WTC11 (cell line): ENCODE measurements around the gene SBSN. TPM values are rescaled to one million over a fixed set of nuclear protein-coding genes. Genes with fewer than 3 reads are reported as not detected.
A peak's percentile ranks its signal among the peaks of the same experiment; 100 is the strongest.

ENCODE experiments used
- ATAC-seq: fragments of 200-7000 bp; cut with Tn5 transposase; 2 replicates; pipeline ENCODE4 v1.10.0; 2021; ENCODE audit warnings: mild to moderate bottlenecking, moderate library complexity
- CTCF ChIA-PET: fragments of 300-600 bp; sonication (Branson Sonifier 250); formaldehyde crosslinking; loops from one replicate; lab custom pipeline; 2021; ENCODE audit warnings: antibody characterized with exemption; lab: Charles Lee
- POLR2A ChIA-PET: fragments of 350-600 bp; sonication (Branson Sonifier 250); formaldehyde crosslinking; loops from one replicate; lab custom pipeline; 2021; ENCODE audit warnings: antibody characterized with exemption; lab: Charles Lee
- DNase-seq: peaks from one replicate; pipeline ENCODE4 v3.0.0; 2021; ENCODE audit warnings: low spot score
- H3K27ac Mint-ChIP-seq: 2 replicates; pipeline ENCODE4 v1.8.0; 2021; ENCODE audit warnings: mixed read lengths
- H3K27me3 Mint-ChIP-seq: 2 replicates; pipeline ENCODE4 v1.8.0; 2021; ENCODE audit warnings: low read depth, mild to moderate bottlenecking, moderate library complexity, mixed read lengths
- H3K36me3 Mint-ChIP-seq: 2 replicates; pipeline ENCODE4 v1.8.0; 2021; ENCODE audit warnings: mixed read lengths
- H3K4me1 Mint-ChIP-seq: 2 replicates; pipeline ENCODE4 v1.8.0; 2022; ENCODE audit warnings: mixed read lengths
- H3K4me3 Mint-ChIP-seq: 2 replicates; pipeline ENCODE4 v1.8.0; 2021; ENCODE audit warnings: mild to moderate bottlenecking, moderate library complexity, mixed read lengths
- H3K9me3 Mint-ChIP-seq: 2 replicates; pipeline ENCODE4 v1.8.0; 2021; ENCODE audit warnings: mixed read lengths
- FOXK1 ChIP-seq: sonication (generic); formaldehyde crosslinking; IDR thresholded peaks from 2 replicates; pipeline ENCODE4 v1.8.0; 2022; ENCODE audit warnings: mild to moderate bottlenecking, moderate library complexity, missing genetic modification reagents
- GABPB1 ChIP-seq: sonication (generic); formaldehyde crosslinking; IDR thresholded peaks from 2 replicates; pipeline ENCODE4 v1.8.1; 2023; ENCODE audit warnings: mild to moderate bottlenecking, missing genetic modification reagents
- GRHL2 ChIP-seq: fragments of 250-450 bp; sonication (Bioruptor Pico); IDR thresholded peaks from 2 replicates; pipeline ENCODE4 v1.8.0; 2022; ENCODE audit warnings: mild to moderate bottlenecking, moderate library complexity; ENCODE audit not compliant: insufficient replicate concordance, severe bottlenecking
- NFATC4 ChIP-seq: fragments of 250-450 bp; sonication (Bioruptor Pico); IDR thresholded peaks from 2 replicates; pipeline ENCODE4 v1.9.0; 2021; ENCODE audit warnings: mild to moderate bottlenecking
- NFE2L1 ChIP-seq: sonication (generic); formaldehyde crosslinking; IDR thresholded peaks from 2 replicates; pipeline ENCODE4 v1.8.1; 2023; ENCODE audit warnings: missing genetic modification reagents
- NFYB ChIP-seq: sonication (generic); formaldehyde crosslinking; conservative IDR thresholded peaks from 2 replicates; pipeline ENCODE4 v1.8.0; 2022; ENCODE audit warnings: low read depth, missing genetic modification reagents
- NR2C2 ChIP-seq: sonication (generic); formaldehyde crosslinking; IDR thresholded peaks from 2 replicates; pipeline ENCODE4 v1.8.0; 2022; ENCODE audit warnings: mild to moderate bottlenecking, missing genetic modification reagents
- NR3C1 ChIP-seq: sonication (generic); formaldehyde crosslinking; conservative IDR thresholded peaks from 2 replicates; pipeline ENCODE4 v1.8.1; 2023; ENCODE audit warnings: low read depth, mild to moderate bottlenecking, missing genetic modification reagents
- PRRX2 ChIP-seq: fragments of 250-450 bp; sonication (Bioruptor Pico); IDR thresholded peaks from 2 replicates; pipeline ENCODE4 v1.8.0; 2021; ENCODE audit warnings: mild to moderate bottlenecking
- RELA ChIP-seq: sonication (generic); formaldehyde crosslinking; IDR thresholded peaks from 2 replicates; pipeline ENCODE4 v1.8.1; 2022; ENCODE audit warnings: missing genetic modification reagents, mild to moderate bottlenecking, borderline replicate concordance
- TEAD1 ChIP-seq: sonication (generic); formaldehyde crosslinking; IDR thresholded peaks from 2 replicates; pipeline ENCODE4 v1.8.0; 2022; ENCODE audit warnings: mild to moderate bottlenecking, missing genetic modification reagents
- ZNF121 ChIP-seq: sonication (generic); formaldehyde crosslinking; IDR thresholded peaks from 2 replicates; pipeline ENCODE4 v1.8.0; 2023; ENCODE audit warnings: missing genetic modification reagents
- ZNF423 ChIP-seq: fragments of 250-450 bp; sonication (Bioruptor Pico); IDR thresholded peaks from 2 replicates; pipeline ENCODE4 v2.1.2; 2022; ENCODE audit warnings: mild to moderate bottlenecking, moderate library complexity
- total RNA-seq: library from RNA; stranded (reverse); gene quantifications from 3 replicates; pipeline ENCODE4 v1.2.3, GENCODE V29; 2021
- TF ChIP-seq, protein P1 (sequence below): sonication (generic); formaldehyde crosslinking; IDR thresholded peaks from 2 replicates; pipeline ENCODE4 v1.8.0; 2022; ENCODE audit warnings: mild to moderate bottlenecking, missing genetic modification reagents
- TF ChIP-seq, protein P2 (sequence below): sonication (generic); formaldehyde crosslinking; IDR thresholded peaks from 2 replicates; pipeline ENCODE4 v1.8.1; 2023; ENCODE audit warnings: mild to moderate bottlenecking, moderate library complexity, missing genetic modification reagents
- TF ChIP-seq, protein P3 (sequence below): sonication (generic); formaldehyde crosslinking; IDR thresholded peaks from 2 replicates; pipeline ENCODE4 v1.8.1; 2022; ENCODE audit warnings: mild to moderate bottlenecking, moderate library complexity, missing genetic modification reagents
- TF ChIP-seq, protein P4 (sequence below): sonication (generic); formaldehyde crosslinking; IDR thresholded peaks from 2 replicates; pipeline ENCODE4 v1.8.0; 2022; ENCODE audit warnings: mild to moderate bottlenecking, missing genetic modification reagents
- TF ChIP-seq, protein P5 (sequence below): fragments of 200-600 bp; IDR thresholded peaks from 2 replicates; pipeline ENCODE4 v1.8.0; 2022; ENCODE audit warnings: antibody characterized with exemption
- TF ChIP-seq, protein P6 (sequence below): sonication (generic); formaldehyde crosslinking; IDR thresholded peaks from 2 replicates; pipeline ENCODE4 v1.8.0; 2022; ENCODE audit warnings: mild to moderate bottlenecking, missing genetic modification reagents

Gene SBSN
- total RNA-seq, 1 experiment from 2014 or later, result 0.15 TPM

DNA sequence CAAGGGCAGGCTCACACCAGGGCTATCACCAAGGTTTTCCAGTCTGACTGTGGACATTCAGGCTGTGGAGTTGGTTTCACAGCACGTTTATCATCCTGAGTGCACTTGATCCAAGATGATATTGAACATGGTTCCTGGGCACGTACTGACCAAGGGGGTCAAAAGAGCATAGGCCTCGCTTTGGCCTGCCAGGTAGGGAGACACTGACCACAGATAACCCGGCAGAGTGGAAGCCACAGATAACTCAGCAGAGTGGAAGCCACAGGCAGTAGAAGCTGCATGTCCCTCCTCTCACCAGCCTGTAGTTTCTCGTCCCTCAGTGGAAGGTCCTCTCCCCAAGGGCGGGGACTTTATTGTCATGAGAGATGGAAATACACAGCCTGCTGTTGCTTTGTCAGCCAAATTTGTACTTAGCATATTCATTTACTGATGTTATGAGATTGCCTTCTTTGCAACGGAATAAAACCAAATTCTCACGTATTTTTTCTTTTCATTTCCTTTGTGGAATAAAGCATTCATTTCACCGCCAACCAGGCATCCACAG lies 29.1 kb downstream of the SBSN start (continued):
- TF ChIP-seq, protein P1, sequence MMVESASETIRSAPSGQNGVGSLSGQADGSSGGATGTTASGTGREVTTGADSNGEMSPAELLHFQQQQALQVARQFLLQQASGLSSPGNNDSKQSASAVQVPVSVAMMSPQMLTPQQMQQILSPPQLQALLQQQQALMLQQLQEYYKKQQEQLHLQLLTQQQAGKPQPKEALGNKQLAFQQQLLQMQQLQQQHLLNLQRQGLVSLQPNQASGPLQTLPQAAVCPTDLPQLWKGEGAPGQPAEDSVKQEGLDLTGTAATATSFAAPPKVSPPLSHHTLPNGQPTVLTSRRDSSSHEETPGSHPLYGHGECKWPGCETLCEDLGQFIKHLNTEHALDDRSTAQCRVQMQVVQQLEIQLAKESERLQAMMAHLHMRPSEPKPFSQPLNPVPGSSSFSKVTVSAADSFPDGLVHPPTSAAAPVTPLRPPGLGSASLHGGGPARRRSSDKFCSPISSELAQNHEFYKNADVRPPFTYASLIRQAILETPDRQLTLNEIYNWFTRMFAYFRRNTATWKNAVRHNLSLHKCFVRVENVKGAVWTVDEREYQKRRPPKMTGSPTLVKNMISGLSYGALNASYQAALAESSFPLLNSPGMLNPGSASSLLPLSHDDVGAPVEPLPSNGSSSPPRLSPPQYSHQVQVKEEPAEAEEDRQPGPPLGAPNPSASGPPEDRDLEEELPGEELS (CRISPR knock-in tag), result no peak
- TF ChIP-seq NFATC4, result no peak
- TF ChIP-seq NFE2L1 (CRISPR knock-in tag), result no peak
- no peak for TF ChIP-seq NR2C2 (CRISPR knock-in tag)

DNA sequence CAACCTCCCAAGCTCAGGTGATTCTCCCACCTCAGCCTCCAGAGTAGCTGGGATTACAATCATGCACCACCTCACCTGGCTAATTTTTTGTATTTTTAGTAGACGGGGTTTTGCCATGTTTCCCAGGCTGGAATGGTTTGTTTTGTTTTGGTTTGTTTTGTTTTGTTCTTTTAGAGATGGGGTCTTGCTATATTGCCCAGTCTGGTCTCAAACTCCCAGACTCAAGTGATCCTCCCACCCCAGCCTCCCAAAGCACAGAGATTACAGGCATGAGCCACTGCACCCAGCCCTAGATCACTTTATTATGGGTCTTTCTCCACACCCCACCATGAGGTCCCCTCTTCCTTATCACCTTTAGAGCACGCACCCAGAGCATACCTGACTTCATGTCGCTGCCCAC lies 29.9 kb downstream of the SBSN start:
- peaks cover 50% of the 10 kb centered on the region for H3K36me3 Mint-ChIP-seq
- H3K4me1 Mint-ChIP-seq, result peaks cover 9% of the 10 kb centered on the region
- H3K4me3 Mint-ChIP-seq, result no peak overlapping the region
- POLR2A ChIA-PET, result no interaction called here
- no peaks in the 10 kb centered on the region for H3K9me3 Mint-ChIP-seq
- ATAC-seq (no peak), DNase-seq (no peak)
- no peaks in the 10 kb centered on the region; the same call in 1 of the 2 replicates for H3K27me3 Mint-ChIP-seq
- CTCF ChIA-PET, result interaction anchor here (0.6 to 1.4 kb wide), 6 partner anchors 30 to 431 kb away, joined by 3 to 4 read pairs (median 3); no protein-coding TSS in a partner anchor
- TF ChIP-seq ZNF121 (CRISPR knock-in tag) (peak; percentile 77), NFE2L1 (CRISPR knock-in tag) (no peak)
- TF ChIP-seq, all 79 proteins: peak for 1
- H3K27ac Mint-ChIP-seq, result peak overlapping the region; percentile 47; the same call in 1 of the 2 replicates

DNA sequence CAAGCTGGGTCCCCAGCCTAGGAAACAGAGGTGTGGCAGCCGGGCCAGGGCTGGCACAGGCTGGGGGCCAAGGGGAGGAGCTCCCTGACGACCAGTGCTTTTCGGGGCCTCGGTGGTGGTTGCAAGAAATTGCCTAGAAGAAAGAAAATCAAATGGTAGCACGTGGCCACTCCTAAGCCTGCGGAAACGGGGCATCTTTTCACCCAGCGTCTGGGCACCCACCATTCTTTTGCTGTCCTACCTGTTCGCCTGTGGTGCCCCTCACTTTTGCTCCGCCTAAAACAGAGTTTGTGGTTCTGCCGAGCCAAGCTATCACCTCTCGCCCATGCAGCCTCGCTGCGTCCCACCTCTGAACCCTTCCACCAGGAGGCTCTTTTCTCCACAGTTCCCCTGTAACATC lies 30.7 kb downstream of the SBSN start:
- CTCF ChIA-PET, result interaction anchor here (1.0 to 1.6 kb wide), 6 partner anchors 11 to 431 kb away, joined by 3 to 8 read pairs (median 3); no protein-coding TSS in a partner anchor
- H3K27me3 Mint-ChIP-seq, result peaks cover 2% of the 10 kb centered on the region; the same call in 1 of the 2 replicates
- no peak for ATAC-seq

DNA sequence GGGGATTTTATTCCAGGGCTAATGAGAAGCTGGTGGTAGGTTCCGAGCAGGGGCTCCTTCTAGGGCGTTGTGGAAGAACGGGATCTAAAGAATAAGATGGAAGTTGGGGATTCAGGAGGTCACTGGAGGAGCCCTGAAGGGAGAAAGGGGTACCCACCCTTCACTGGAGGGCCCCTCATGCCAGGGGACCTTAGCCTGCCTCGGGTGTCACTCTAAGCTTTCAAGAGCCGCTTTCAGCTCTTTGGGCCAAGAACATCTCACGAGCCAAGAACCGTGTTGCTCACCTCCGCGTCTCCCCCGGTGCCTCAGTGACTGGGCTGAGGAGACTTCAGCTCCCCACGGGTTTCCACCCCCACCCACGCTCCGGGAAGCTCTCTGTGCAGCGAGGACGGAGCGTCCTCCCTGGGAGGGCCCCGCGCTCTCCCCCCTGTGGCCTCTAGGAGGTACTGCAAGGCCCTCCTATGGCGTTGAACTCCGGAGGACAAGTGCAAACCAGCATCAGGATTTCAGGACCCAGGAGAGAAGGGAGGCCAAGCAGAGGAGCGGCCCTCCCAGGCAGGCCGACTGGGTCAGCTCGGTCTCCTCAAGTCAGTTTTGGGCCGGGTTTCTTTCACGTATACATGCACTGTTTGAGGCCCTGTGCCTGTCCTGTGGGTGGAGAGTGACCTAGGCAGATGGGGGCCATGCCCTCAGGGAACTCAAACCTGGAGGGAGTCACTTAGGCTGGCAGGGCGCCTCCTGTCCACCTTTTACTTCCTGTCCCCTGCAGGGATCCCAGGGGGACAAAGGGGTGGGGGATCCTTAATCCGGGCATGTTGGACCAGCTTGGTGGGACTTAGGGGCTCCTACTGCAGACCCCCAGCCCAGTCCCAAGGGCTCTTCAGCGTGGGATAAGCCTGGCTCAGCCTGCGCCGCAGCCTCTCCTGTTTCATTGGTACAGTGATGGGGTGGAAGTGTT lies 32.7 kb downstream of the SBSN start:
- ChIA-PET CTCF (interaction anchor here (0.6 to 3.0 kb wide), 63 partner anchors 8 to 510 kb away, joined by 3 to 33 read pairs (median 4); partner anchors contain the start of genes COX6B1, DMKN, FFAR2 and FFAR3), POLR2A (interaction anchor here (0.6 to 1.0 kb wide), 3 partner anchors 15 to 61 kb away, joined by 3 to 4 read pairs (median 4); no protein-coding TSS in a partner anchor)
- no peaks in the 10 kb centered on the region for H3K9me3 Mint-ChIP-seq
- H3K4me3 Mint-ChIP-seq, result no peak overlapping the region
- DNase-seq (peak; percentile 68), ATAC-seq (peak; percentile 92)
- peaks cover 30% of the 10 kb centered on the region for H3K36me3 Mint-ChIP-seq
- peaks cover 13% of the 10 kb centered on the region for H3K27me3 Mint-ChIP-seq
- peaks cover 9% of the 10 kb centered on the region for H3K4me1 Mint-ChIP-seq
- H3K27ac Mint-ChIP-seq, result peak overlapping the region; percentile 52; the same call in 1 of the 2 replicates
- TF ChIP-seq, protein P2, sequence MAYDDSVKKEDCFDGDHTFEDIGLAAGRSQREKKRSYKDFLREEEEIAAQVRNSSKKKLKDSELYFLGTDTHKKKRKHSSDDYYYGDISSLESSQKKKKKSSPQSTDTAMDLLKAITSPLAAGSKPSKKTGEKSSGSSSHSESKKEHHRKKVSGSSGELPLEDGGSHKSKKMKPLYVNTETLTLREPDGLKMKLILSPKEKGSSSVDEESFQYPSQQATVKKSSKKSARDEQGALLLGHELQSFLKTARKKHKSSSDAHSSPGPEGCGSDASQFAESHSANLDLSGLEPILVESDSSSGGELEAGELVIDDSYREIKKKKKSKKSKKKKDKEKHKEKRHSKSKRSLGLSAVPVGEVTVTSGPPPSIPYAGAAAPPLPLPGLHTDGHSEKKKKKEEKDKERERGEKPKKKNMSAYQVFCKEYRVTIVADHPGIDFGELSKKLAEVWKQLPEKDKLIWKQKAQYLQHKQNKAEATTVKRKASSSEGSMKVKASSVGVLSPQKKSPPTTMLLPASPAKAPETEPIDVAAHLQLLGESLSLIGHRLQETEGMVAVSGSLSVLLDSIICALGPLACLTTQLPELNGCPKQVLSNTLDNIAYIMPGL (CRISPR knock-in tag), result 0 out of 2 replicates have a peak, but pooled peaks have one; percentile 30
- TF ChIP-seq, protein P3, sequence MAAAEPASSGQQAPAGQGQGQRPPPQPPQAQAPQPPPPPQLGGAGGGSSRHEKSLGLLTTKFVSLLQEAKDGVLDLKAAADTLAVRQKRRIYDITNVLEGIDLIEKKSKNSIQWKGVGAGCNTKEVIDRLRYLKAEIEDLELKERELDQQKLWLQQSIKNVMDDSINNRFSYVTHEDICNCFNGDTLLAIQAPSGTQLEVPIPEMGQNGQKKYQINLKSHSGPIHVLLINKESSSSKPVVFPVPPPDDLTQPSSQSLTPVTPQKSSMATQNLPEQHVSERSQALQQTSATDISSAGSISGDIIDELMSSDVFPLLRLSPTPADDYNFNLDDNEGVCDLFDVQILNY (CRISPR knock-in tag), result 0 out of 2 replicates have a peak, but pooled peaks have one; percentile 46
- TF ChIP-seq GABPB1 (peak; percentile 9; the same call in 1 of the 2 replicates), PRRX2 (CRISPR knock-in tag) (0 out of 2 replicates have a peak, but pooled peaks have one; percentile 37), NFYB (CRISPR knock-in tag) (no peak), FOXK1 (CRISPR knock-in tag) (no peak), RELA (CRISPR knock-in tag) (no peak), TEAD1 (no peak), ZNF423 (CRISPR knock-in tag) (peak; percentile 89)
- TF ChIP-seq, protein P4, sequence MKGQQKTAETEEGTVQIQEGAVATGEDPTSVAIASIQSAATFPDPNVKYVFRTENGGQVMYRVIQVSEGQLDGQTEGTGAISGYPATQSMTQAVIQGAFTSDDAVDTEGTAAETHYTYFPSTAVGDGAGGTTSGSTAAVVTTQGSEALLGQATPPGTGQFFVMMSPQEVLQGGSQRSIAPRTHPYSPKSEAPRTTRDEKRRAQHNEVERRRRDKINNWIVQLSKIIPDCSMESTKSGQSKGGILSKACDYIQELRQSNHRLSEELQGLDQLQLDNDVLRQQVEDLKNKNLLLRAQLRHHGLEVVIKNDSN, result 0 out of 2 replicates have a peak, but pooled peaks have one; percentile 8
- TF ChIP-seq, protein P5, sequence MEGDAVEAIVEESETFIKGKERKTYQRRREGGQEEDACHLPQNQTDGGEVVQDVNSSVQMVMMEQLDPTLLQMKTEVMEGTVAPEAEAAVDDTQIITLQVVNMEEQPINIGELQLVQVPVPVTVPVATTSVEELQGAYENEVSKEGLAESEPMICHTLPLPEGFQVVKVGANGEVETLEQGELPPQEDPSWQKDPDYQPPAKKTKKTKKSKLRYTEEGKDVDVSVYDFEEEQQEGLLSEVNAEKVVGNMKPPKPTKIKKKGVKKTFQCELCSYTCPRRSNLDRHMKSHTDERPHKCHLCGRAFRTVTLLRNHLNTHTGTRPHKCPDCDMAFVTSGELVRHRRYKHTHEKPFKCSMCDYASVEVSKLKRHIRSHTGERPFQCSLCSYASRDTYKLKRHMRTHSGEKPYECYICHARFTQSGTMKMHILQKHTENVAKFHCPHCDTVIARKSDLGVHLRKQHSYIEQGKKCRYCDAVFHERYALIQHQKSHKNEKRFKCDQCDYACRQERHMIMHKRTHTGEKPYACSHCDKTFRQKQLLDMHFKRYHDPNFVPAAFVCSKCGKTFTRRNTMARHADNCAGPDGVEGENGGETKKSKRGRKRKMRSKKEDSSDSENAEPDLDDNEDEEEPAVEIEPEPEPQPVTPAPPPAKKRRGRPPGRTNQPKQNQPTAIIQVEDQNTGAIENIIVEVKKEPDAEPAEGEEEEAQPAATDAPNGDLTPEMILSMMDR, result peak; percentile 91

More for the DNA sequence above, 30.7 kb downstream of the SBSN start:
- H3K4me3 Mint-ChIP-seq, result no peak overlapping the region
- no peak for DNase-seq
- H3K4me1 Mint-ChIP-seq, result peaks cover 9% of the 10 kb centered on the region
- H3K9me3 Mint-ChIP-seq, result no peaks in the 10 kb centered on the region
- no peak for TF ChIP-seq NR3C1 (CRISPR knock-in tag)
- TF ChIP-seq, protein P6, sequence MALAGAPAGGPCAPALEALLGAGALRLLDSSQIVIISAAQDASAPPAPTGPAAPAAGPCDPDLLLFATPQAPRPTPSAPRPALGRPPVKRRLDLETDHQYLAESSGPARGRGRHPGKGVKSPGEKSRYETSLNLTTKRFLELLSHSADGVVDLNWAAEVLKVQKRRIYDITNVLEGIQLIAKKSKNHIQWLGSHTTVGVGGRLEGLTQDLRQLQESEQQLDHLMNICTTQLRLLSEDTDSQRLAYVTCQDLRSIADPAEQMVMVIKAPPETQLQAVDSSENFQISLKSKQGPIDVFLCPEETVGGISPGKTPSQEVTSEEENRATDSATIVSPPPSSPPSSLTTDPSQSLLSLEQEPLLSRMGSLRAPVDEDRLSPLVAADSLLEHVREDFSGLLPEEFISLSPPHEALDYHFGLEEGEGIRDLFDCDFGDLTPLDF (CRISPR knock-in tag), result no peak
- no peak for TF ChIP-seq NFYB (CRISPR knock-in tag)
- no peak for TF ChIP-seq GRHL2 (CRISPR knock-in tag)
- H3K36me3 Mint-ChIP-seq, result peaks cover 47% of the 10 kb centered on the region
- POLR2A ChIA-PET, result interaction anchor here (1.2 kb wide), 1 partner anchor 13 kb away, joined by 3 read pairs; no protein-coding TSS in a partner anchor
- H3K27ac Mint-ChIP-seq, result 0 out of 2 replicates have a peak overlapping the region, but pooled peaks have one; percentile 64
